Kidney (tissue), 14 donors: ENCODE measurements around the gene SSH3. TPM values are rescaled to one million over a fixed set of nuclear protein-coding genes. Genes with fewer than 3 reads are reported as not detected.

Source experiments
- DNase-seq, 5 donors: peaks; one replicate each; pipeline ENCODE4 v3.0.0-alpha.2; 2013 to 2020
- FAIRE-seq: peaks from 2 replicates; lab custom pipeline; 2012; peaks lifted over from hg19 to GRCh38; lab: Jason Lieb, UNC
- H3K27ac ChIP-seq, 2 donors: one replicate each; pipeline ENCODE4 v1.7.0; 2013; ENCODE audit warnings: low read depth in 2 of 2, low read length in 2 of 2, inconsistent platforms in 1 of 2
- H3K27me3 ChIP-seq: one replicate; pipeline ENCODE4 v1.7.1; 2013; ENCODE audit warnings: low read length, inconsistent platforms; ENCODE audit not compliant: control insufficient read depth, insufficient read depth
- H3K36me3 ChIP-seq, 3 donors: one replicate each; pipeline versions ENCODE4 v1.7.0 to v1.7.1; 2013; ENCODE audit warnings: low read length in 3 of 3, control low read depth in 1 of 3, inconsistent platforms in 1 of 3; ENCODE audit not compliant: insufficient read depth in 3 of 3, control insufficient read depth in 2 of 3
- H3K4me1 ChIP-seq, 3 donors: one replicate each; pipeline versions ENCODE4 v1.7.0 to v1.7.1; 2013; ENCODE audit warnings: low read length in 3 of 3, inconsistent platforms in 1 of 3, low read depth in 1 of 3; ENCODE audit not compliant: control insufficient read depth in 2 of 3, insufficient read depth in 2 of 3
- H3K4me3 ChIP-seq, 3 donors: one replicate each; pipeline versions ENCODE4 v1.7.0 to v1.8.1; 2013; ENCODE audit warnings: low read length in 3 of 3, control low read depth in 1 of 3, inconsistent platforms in 1 of 3
- H3K9ac ChIP-seq, 3 donors: one replicate each; pipeline versions ENCODE4 v1.7.0 to v1.7.1; 2013; ENCODE audit warnings: low read length in 3 of 3, control low read depth in 1 of 3, inconsistent platforms in 1 of 3
- H3K9me3 ChIP-seq, 3 donors: one replicate each; pipeline versions ENCODE4 v1.7.0 to v1.7.1; 2013; ENCODE audit warnings: low read length in 3 of 3, control low read depth in 1 of 3, inconsistent platforms in 1 of 3; ENCODE audit not compliant: control insufficient read depth in 2 of 3, insufficient read depth in 1 of 3
- CTCF ChIP-seq: IDR thresholded peaks from 3 replicates; pipeline ENCODE4 v1.5.1; 2012; ENCODE audit warnings: mild to moderate bottlenecking, moderate library complexity, borderline replicate concordance; ENCODE audit not compliant: insufficient read depth; ENCODE audit errors: extremely low read depth
- intact Hi-C: fragments of 100-400 bp; cut with DNase I; formaldehyde crosslinking; loops from one replicate; pipeline ENCODE4 v1.11.1; 2022
- polyA plus RNA-seq: library from polyadenylated mRNA; stranded (reverse); fragments of 350-450 nt; fragmentation: Illumina TruSeq; extraction: RNeasy Lipid Tissue Mini Kit (QIAGEN cat#74804); gene quantifications from one replicate; pipeline ENCODE4 v1.2.3, GENCODE V29; 2014; ENCODE audit warnings: low read depth, low replicate concordance; ENCODE audit not compliant: insufficient read depth
- total RNA-seq: library from RNA; stranded (reverse); fragmentation: NEBNext Ultra II Directional; extraction: Animal tissue kit (Norgen Biotek cat#: 25700); gene quantifications from one replicate; pipeline ENCODE4 v1.2.1, GENCODE V29; 2021
- donor health status: control.
- donor health status: control.
- donor health status: control.
- donor health status: control.
- donor health status: control.
- donor health status: DM: yes; HTN: yes; CAD: no.
- donor health status: Normal renal cell carcinoma (clear cell type).

SSH3 gene
- total and polyA plus RNA-seq, 2 donors from 2014 or later, result 25.0 to 68.9 TPM

GRCh38 chr11:67307545-67308001, 4.2 kb downstream of the SSH3 start:
- Histone ChIP-seq H3K4me1 (peaks cover 0 to 12% (median 2%) of the 10 kb centered on the region in 3 donors), H3K27me3 (no peaks in the 10 kb centered on the region), H3K4me3 (no peak overlapping the region), H3K9ac (no peak overlapping the region), H3K9me3 (no peaks in the 10 kb centered on the region), H3K36me3 (no peaks in the 10 kb centered on the region), H3K27ac (no peak overlapping the region)
- FAIRE-seq (no peak), DNase-seq (no peak)
- no peak for TF ChIP-seq CTCF
- intact Hi-C loops, result no loop called here

GRCh38 chr11:67308031-67308866, 4.9 kb downstream of the SSH3 start:
- DNase-seq (no peak), FAIRE-seq (no peak)
- no peak overlapping the region for H3K4me3 ChIP-seq
- H3K27ac ChIP-seq, result no peak overlapping the region
- H3K36me3 ChIP-seq, result no peaks in the 10 kb centered on the region
- H3K27me3 ChIP-seq, result no peaks in the 10 kb centered on the region
- intact Hi-C loops, result no loop called here
- no peak for TF ChIP-seq CTCF
- H3K4me1 ChIP-seq, result peaks cover 0 to 10% (median 0%) of the 10 kb centered on the region in 3 donors
- H3K9me3 ChIP-seq, result no peaks in the 10 kb centered on the region
- no peak overlapping the region for H3K9ac ChIP-seq

GRCh38 chr11:67309166-67309565, 5.8 kb downstream of the SSH3 start:
- Histone ChIP-seq H3K36me3 (no peaks in the 10 kb centered on the region), H3K4me1 (peaks cover 0 to 9% (median 0%) of the 10 kb centered on the region in 3 donors), H3K27me3 (no peaks in the 10 kb centered on the region), H3K9me3 (no peaks in the 10 kb centered on the region), H3K4me3 (no peak overlapping the region), H3K9ac (no peak overlapping the region), H3K27ac (no peak overlapping the region)
- FAIRE-seq (no peak), DNase-seq (no peak)
- no peak for TF ChIP-seq CTCF
- intact Hi-C loops, result no loop called here
